Tibial nerve (tissue), 4 donors: ENCODE results near the gene YAF2.

Experiments
- EP300 ChIP-seq, 2 donors: sonication (generic); formaldehyde crosslinking; IDR thresholded peaks; one replicate each; pipeline ENCODE4 v1.6.1; 2017; ENCODE audit warnings: antibody characterized with exemption in 2 of 2, mild to moderate bottlenecking in 1 of 2
- POLR2A ChIP-seq, 2 donors: fragments of 450-650 bp; IDR thresholded peaks; one replicate each; pipeline ENCODE4 v1.6.1; 2017; ENCODE audit warnings: antibody characterized with exemption in 2 of 2, mild to moderate bottlenecking in 2 of 2, moderate library complexity in 2 of 2
- TF ChIP-seq, protein P1 (sequence below), 5 experiments: fragments of 200-600 bp in 3 of 5; fragments of 450-650 bp in 2 of 5; sonication (generic) in 3 of 5; IDR thresholded peaks; one replicate each; pipeline ENCODE4 v1.5.1; 2016 to 2019; ENCODE audit warnings: antibody characterized with exemption in 5 of 5, mild to moderate bottlenecking in 3 of 5, moderate library complexity in 2 of 5

DNA sequence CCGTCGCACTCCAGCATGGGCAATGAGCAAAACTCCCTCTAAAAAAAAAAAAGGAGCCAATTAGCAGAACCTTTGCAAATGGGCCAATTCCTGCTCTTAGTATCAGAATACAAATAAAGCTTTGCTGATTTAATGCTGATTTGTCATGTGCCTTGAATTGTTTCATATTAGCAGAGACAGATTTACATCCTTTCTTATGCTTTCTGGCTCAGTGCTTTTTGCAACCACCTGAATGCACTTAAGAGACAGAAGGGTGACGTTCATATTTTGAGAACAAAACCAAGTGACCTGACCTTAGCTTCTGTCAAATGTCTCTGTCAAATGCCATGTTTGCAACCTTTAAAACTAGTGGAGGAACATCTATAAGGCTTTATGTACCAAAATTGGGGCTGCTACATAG is 43.8 kb upstream of the YAF2 start:
- TF ChIP-seq, protein P1, sequence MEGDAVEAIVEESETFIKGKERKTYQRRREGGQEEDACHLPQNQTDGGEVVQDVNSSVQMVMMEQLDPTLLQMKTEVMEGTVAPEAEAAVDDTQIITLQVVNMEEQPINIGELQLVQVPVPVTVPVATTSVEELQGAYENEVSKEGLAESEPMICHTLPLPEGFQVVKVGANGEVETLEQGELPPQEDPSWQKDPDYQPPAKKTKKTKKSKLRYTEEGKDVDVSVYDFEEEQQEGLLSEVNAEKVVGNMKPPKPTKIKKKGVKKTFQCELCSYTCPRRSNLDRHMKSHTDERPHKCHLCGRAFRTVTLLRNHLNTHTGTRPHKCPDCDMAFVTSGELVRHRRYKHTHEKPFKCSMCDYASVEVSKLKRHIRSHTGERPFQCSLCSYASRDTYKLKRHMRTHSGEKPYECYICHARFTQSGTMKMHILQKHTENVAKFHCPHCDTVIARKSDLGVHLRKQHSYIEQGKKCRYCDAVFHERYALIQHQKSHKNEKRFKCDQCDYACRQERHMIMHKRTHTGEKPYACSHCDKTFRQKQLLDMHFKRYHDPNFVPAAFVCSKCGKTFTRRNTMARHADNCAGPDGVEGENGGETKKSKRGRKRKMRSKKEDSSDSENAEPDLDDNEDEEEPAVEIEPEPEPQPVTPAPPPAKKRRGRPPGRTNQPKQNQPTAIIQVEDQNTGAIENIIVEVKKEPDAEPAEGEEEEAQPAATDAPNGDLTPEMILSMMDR (IDR thresholded peaks at IDR 0.05), result no peak
- TF ChIP-seq EP300 (IDR thresholded peaks at IDR 0.05) (no peak), POLR2A (IDR thresholded peaks at IDR 0.05) (no peak)
